GM19463 (cell line): ENCODE data around the gene RBM10.
"Not testable (repeated sequence)": the region's sequence is repeated elsewhere in the genome, so short reads cannot be mapped to it uniquely, and the experiment has no call there.

Experiments used
- ATAC-seq: cut with Tn5 transposase; IDR thresholded peaks from one replicate; pipeline ENCODE4 v1.9.1; 2021; ENCODE audit warnings: mild to moderate bottlenecking, moderate library complexity; ENCODE audit not compliant: unreplicated experiment

The RBM10 gene

GRCh38 chrX:47144626-47145394, at the start of gene RBM10, which contains the start of gene NDUFB11:
RBM10 (plus strand) TSS chrX:47145221; CDS start chrX:47147482, 2,261 bp downstream.
NDUFB11 (minus strand) TSS chrX:47144702; CDS start chrX:47144679, 23 bp downstream.
- peak; percentile 89 for ATAC-seq

GRCh38 chrX:47097018-47097417, 48.0 kb upstream of the RBM10 start:
- no peak for ATAC-seq

GRCh38 chrX:47098338-47099094, 46.5 kb upstream of the RBM10 start:
- ATAC-seq, result no peak

- ATAC-seq, result no peak
Measured at GRCh38 chrX:47101206-47101605, 43.8 kb upstream of the RBM10 start.

GRCh38 chrX:47110936-47111615, 33.9 kb upstream of the RBM10 start:
- not testable (repeated sequence) for ATAC-seq

- ATAC-seq, result no peak
Measured at GRCh38 chrX:47112316-47112954, 32.6 kb upstream of the RBM10 start.

- ATAC-seq, result not testable (repeated sequence)
Measured at GRCh38 chrX:47116551-47117110, 28.4 kb upstream of the RBM10 start.

GRCh38 chrX:47124466-47124865, 20.6 kb upstream of the RBM10 start:
- ATAC-seq, result not testable (repeated sequence)

- peak; percentile 99 for ATAC-seq
Measured at GRCh38 chrX:47129157-47129898, 15.7 kb upstream of the RBM10 start.

GRCh38 chrX:47129899-47130358, 15.1 kb upstream of the RBM10 start:
- ATAC-seq, result no peak

GRCh38 chrX:47133493-47133892, 11.5 kb upstream of the RBM10 start:
- no peak for ATAC-seq

GRCh38 chrX:47135650-47136049, 9.4 kb upstream of the RBM10 start:
- ATAC-seq, result not testable (repeated sequence)

- ATAC-seq, result no peak
Measured at GRCh38 chrX:47138171-47138570, 6.8 kb upstream of the RBM10 start.

GRCh38 chrX:47143894-47144625, 961 bp upstream of the RBM10 start:
- ATAC-seq, result peak; percentile 2

GRCh38 chrX:47145395-47146120, 537 bp downstream of the RBM10 start:
- peak; percentile 25 for ATAC-seq

- ATAC-seq, result no peak
Measured at GRCh38 chrX:47146121-47146935, 1.3 kb downstream of the RBM10 start.
